Limb (tissue), 2 donors: ENCODE results near the gene TKFC.
"Not testable (repeated sequence)": the region's sequence is repeated elsewhere in the genome, so short reads cannot be mapped to it uniquely, and the experiment has no call there.

Source experiments
- DNase-seq, 2 donors: peaks; one replicate each; pipeline ENCODE4 v3.0.0-alpha.2; 2016; ENCODE audit errors: extremely low spot score in 2 of 2

The TKFC gene

DNA sequence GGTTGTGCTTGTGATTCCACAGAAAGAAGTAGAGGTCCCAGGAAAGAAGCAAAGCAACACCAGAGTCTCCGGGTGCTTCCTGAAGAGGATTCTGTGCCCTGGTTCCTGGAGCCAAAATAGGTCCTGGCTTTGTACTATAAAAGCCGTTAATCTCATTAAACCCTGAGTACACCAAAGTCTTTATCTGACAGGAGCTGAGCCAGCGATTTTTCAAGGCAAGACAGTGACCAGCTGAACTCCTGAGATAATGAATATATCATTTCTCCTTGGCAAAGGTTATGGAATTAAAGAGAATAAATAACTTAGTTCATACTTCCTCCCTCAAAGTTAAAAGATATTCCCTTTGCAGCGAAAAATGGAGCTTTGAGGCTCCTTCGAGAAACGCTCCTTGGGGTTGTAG is 34.4 kb downstream of the TKFC start:
- no peak for DNase-seq

DNA sequence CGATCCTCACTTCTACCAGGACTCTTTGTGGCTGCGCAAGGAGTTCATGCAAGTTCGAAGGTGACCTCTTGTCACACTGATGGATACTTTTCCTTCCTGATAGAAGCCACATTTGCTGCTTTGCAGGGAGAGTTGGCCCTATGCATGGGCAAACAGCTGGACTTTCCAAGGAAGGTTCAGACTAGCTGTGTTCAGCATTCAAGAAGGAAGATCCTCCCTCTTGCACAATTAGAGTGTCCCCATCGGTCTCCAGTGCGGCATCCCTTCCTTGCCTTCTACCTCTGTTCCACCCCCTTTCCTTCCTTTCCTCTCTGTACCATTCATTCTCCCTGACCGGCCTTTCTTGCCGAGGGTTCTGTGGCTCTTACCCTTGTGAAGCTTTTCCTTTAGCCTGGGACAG is 35.6 kb downstream of the TKFC start:
- no peak for DNase-seq

DNA sequence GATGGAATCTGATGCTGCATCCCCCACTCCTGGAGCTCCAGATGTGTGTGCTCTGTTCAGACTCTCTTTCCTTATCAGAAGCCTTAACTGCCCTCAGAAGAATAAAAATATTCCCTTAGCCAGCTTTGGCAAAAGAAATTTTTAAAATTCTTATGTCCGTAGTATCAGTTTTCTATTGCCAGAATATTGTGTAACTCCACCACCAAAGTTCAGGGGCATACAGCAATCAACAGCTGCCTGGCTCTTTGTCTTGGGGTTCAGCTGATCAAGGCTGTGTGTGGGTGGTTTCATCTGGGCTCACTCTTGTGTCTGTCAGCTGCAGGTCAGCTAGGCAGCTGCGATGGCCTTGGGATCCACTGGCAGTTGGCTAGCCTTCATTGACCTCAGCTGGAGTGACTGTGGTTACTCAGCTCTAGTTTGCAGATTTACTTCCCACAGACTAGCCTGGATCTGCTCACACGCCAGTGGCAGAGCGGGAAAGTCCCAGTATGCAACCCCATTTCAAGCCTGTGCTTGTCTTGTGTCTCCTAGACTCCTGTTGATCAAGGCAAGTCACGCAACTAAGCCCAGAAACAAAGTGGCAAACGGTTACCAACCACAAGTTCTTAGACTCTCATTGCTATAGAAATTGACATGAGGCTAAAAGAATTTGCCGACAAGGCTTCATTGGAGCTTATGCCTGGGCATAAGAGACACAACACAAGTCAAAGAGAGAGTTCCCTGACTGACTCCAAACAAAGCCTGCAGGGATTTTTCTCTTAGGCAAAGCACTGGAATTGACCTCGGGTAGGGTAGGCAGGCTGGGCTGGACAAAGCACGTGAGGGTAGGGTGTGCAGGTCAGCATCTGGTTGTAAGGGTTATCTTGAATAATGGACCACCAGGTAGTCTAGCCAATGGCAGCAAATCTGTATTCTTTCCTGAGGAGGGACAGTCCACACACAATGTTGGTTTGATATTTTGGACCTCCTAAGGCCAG is 36.6 kb downstream of the TKFC start:
- DNase-seq: no peak

DNA sequence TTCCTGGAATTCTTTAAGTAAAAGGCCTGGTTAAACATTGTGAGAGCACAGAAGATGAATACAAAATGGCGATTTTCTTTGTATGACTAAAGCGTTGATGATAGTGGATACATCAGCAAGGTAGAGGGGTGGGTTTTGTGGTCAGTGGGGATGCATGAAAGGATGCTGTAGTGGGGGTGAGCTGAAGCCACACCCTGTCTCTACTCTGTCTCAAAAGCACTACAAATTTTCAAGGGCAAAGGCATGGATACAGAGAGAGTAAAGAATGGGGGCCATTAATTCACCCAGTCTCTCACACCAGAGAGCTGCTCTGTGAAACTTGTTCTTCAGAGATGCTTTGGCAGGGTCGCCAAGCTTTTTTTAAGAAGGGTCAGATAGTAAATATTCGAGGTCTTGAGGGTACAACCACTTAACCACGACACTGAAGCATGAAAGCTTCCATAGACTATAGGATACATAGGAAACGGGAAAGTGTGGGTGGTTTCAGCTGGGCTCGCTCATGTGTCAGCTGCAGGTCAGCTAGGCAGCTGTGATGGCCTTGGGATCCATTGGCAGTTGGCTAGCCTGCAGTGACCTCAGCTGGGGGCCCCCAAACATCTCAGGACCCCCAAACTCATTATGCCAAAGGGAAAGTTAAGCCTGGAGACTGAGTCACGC is 37.4 kb downstream of the TKFC start:
- no peak for DNase-seq

DNA sequence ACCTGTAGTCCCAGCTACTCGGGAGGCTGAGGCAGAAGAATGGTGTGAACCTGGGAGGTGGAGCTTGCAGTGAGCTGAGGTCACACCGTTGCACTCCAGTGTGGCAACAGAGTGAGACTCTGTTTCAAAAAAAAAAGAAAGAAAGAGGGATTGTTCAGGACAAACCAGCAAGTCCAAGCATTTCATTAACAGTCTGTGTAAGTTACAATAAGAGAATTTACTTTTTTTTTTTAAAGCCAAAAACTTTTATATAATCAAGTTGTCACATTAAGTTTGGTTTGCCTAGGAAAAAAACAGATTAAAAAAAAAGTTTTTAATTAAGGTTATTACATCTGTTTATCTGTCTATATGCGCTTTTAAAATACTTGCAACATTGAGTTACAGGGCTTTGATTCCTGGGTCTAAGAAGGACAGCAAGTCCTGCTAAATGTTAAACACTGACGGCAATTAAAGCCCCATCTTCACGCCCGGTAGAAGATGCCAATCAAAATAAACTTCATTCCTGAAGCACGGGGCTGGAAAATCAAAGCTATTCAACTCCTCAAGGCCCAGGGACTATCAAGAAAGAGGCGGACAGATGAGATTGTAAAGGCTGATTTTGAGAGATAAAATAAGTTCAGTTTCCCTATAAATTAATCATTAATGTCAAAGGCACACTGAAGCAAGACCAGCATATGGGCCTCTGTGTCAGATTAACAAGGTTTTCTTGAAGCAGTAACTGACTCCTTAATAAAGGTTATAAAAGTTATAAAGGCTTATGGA is 39.8 kb downstream of the TKFC start:
- DNase-seq: no peak

DNA sequence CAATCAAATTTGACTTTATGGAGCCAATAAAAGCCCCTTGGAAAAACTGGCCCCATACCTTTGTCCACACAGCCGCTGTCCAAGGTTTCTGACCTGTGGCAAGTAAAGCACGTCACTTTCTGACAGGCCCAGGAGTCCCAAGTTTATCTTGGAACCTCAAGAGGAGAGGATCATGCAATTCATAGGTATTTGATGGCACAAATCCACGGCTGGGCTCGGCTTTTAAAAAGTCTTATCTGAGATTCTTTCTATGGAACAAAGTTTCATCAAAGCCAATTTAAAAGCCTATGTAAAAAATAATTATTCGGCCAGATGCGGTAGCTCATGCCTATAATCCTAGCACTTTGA is 42.7 kb downstream of the TKFC start:
- no peak for DNase-seq

DNA sequence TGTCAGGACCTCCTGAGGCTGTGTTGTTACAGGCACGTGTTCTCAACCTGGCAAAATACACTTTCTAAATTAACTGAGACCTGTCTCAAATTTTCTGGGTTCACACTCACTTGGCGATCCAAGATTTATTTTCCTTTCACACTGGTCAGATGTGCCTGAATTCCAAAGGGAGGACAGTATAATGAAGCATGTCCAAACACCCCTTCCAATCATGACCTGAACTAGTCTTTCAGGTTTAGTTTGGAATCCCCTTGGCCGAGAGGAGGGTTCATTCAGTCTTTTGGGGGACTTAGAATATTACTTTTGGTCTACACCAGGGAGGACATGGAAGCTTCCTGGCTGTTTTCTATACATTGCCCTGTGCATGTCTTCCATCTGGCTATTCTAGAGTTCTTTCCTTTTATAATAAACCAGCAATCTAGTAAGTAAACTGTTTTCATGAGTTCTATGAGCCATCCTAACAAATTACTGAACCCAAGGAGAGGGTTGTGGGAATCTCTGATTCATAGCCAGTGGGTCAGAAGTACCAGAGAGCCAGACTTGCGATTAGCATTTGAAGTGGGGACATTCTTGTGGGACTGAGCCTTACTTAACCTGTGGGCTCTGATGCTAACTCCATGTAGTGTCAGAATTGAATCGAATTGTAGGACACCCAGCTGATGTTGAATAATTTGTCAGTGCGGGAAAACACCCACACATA is 44.6 kb downstream of the TKFC start:
- no peak for DNase-seq

DNA sequence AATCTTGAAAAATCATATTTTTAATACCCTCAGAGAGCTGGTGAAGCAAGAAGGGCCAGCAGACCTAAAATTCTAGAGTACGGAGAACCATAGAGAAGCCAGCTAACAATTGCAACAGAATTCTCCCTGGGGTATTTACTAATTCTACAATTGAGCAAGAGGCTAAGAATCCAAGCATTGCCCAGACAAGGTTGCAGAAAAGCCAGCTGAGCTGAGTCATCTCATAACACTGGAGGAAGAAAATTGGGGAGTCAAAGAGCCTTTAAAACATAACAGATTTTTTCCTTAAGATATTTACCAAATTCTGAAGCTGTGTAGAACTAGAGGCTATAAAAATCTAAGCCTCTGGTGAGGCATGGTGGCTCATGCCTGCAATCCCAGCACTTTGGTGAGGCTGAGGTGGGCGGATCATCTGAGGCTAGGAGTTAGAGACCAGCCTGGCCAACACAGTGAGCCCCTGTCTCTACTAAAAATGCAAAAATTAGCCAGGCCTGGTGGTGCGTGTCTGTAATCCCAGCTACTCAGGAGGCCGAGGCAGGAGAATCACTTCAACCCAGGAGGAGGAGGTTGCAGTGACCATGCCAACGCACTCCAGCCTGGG is 45.8 kb downstream of the TKFC start:
- DNase-seq: no peak

DNA sequence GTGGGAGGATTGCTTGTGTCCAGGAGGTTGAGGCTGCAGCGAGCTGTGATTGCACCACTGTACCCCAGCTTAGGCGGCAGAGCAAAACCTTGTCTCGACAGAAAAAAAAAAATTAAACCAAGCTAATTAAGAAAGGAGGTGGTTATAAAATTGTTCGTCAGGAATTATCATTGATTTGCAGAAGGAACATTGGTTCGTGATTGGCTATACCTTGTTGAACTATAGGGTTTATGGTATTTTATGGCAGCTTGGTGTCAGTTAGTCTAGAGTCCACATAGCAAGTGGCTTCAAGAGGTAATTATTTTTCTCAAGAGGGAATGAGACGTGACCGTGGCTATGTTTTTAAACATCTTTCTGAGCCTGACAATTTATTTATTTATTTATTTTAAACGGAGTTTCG is 47.9 kb downstream of the TKFC start:
- DNase-seq: no peak

DNA sequence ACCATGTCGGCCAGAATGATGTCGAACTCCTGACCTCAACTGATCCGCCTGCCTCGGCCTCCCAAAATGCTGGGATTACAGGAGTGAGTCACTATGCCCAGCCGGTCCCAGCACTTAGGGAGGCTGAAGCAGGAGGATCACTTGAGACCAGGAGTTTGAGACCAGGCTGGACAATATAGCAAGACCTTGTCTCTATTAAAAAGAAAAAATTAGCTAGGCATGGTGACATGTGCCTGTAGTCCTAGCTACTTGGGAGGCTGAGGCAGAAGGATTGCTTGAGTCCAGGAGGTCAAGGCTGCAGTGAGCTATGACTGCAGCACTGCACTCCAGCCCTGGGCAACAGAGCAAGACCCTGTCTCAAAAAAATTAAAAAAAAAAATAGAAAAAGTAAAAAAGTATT is 50.8 kb downstream of the TKFC start:
- DNase-seq: not testable (repeated sequence)

DNA sequence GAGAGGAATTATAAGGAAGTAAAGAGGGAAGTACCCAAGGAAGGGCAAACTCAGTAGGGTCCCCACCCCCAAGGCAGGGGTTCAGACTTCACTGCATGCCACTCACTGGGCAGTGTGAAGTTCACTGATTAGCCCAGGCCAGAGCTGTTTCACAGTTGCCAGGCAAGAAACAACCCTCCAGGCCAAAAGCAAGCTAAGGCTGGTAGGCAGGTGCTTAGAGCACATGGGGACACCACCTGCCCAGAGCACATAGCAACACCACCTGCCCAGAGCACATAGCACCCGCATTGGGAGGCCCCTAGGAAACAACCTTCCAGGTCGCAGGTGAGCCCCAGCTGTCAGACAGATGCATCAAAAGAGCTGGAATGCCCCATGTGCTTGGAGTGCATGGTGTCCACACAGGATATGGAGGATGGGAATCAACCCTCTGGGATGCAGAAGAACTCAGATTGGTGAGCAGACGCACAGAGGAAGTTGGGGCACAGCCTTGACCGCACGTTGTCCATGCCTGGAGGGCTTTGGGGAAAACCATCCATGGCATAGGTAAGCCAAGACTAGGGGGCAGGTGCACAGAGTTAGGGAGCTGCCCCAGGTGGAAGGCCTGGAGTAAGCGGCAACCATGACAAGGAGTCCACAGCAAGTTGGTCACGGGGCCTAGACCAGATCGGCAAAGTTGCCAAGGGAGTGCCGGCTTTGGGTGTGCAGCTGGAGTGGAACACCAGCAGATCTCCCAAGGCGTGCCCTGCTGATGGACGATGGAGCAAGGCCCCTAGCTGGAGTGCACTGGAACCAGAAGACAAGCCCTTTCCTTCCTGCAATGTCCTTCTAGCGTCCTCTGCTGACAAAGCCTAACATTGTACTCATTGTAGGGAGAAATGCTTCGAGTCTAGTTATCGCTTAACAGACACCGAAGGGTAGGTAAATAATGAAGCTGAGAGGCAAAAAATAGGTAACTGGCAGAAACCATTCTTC is 51.5 kb downstream of the TKFC start:
- no peak for DNase-seq

DNA sequence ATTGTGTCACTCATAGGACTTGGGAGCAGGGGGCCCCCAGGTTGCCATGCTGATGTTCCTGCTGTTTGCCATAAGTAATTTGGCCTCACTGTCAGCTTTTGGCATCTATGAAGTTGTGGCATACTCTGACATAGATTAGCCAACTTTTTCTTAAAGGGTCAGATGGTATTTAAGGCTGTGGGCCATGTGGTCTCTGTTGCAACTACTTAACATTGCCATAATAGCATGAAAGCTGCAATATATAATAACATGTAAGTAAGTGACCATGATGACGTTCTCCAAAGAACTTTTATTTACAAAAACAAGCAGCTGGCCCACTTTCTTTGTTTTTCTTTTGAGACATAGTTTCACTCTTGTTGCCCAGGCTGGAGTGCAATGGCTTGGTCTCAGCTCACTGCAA is 57.1 kb downstream of the TKFC start:
- DNase-seq: no peak

DNA sequence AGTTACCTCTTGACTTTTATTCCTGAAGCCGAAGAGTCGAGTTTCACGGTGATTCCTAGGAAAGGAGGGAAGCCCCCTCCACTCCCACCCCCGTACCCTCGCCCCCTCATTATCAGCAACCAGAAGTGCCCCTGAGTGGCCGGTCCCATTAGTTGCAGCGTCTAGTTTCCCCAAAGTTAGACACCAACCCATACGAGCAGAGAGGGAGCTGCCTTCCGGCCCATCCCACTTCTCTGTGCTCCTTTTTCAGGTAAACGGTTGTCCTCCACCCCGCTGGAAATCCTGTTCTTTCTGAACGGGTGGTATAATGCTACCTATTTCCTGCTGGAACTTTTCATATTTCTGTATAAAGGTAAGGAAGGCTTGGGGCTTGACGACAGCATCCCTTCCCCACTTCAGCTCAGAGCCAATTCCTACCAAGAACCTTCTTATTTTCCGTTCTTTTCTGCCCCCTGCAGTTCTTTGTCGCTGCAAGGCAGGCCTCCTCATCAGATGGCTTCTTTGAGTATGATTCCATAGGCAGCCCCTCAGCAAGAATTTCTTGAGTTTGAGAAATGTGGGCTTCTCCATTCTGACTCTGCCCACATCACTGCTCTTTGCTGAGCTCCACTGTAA is 60.1 kb downstream of the TKFC start:
- no peak for DNase-seq
